Measurements from ENCODE around the gene INPP4B.

The INPP4B gene

GRCh38 chr4:142009751-142010150, 836.4 kb downstream of the INPP4B start:
- no peak for DNase-seq (ENCODE audit: low read depth in 2 of 2)

DNA sequence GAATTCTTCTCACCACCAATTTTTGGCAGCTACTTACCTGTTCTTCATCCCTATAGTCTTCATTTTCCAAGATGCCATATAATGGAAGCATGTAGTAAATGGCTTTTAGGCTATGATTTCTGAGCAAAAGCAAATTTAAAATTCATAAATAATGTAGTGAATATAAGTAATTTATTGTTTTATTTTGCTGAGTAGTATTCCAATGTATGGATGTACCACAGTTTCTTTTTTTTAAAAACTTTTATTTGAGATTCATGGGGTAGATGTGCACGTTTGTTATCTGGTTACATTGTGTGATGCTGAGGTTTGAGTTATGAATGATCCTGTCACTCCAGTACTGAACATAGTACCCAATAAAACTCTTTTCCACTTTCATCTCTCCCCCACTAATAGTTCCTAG, 840.6 kb downstream of the INPP4B start:
- no peak for DNase-seq (ENCODE audit: low read depth in 2 of 2)

DNA sequence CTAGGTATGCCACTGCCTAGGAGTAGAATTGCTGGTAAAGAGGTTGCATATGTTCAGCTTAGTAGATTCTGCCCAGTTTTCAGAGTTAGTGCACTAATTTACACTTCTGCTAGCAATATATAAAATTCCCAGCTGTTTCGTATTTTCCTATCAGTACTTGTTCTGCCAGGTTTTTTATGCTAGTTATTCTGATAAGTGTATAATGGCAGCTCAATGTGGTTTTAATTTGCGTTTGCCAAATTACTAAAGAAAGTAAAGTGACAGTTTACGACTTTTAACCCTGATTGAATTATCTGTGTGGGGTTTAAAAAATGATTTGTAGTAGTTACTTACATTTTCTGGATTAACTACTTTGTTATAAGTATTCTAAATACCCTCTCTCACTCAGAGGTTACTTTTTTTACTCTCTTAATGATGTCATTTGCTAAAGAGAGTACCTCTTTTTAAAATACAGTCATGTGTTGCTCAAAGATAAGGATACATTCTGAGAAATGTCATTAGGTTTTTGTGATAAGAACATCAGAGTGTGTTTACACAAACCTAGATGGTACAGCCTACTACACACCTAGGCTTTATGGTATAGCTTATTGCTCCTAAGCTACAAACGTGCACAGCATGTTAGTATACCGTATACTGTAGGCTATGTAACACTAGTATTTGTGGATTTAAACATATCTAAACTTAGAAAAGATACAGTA, 846.5 kb downstream of the INPP4B start:
- DNase-seq (ENCODE audit: low read depth in 2 of 2): no peak

DNA sequence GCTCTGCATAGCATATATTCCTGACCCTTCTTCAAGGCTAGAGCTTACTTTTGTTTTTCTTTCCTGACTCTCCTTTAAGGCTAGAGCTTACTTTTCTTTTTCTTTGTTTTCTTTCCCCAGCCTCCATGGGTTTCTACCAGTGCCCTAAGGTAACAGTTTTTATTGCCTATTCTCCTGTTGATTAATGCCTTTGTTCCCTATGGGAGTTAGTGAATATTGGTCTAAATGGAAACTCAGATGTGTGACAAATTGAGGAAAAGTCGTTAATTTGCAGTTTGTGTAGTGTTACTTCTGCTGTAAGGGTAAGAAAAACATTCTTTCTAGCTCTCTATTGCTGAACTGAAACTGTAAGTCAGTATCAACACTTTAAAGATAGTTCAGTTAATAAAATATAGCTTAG, 851.0 kb downstream of the INPP4B start:
- no peak for DNase-seq (ENCODE audit: low read depth in 2 of 2)

- no peak for DNase-seq (ENCODE audit: low read depth in 2 of 2)
These were observed 868.7 kb downstream of the INPP4B start for GRCh38 chr4:141977433-141977832.
